HCT116 (cell line): ENCODE measurements around the gene CREBBP. TPM values are rescaled to one million over a fixed set of nuclear protein-coding genes. Genes with fewer than 3 reads are reported as not detected.

Experiments
- ATAC-seq: fragments of 200-7000 bp; cut with Tn5 transposase; 2 replicates; pipeline ENCODE4 v1.9.1; 2020; ENCODE audit warnings: mild to moderate bottlenecking, moderate library complexity
- BruUV-seq: library from RNA; stranded (reverse); fragments of 400-500 nt; replicated peaks from 2 replicates; lab custom pipeline; 2021; lab: Mats Ljungman, UMichigan
- CTCF ChIA-PET: fragments of 300-600 bp; sonication (Branson Sonifier 250); formaldehyde crosslinking; loops from one replicate; lab custom pipeline; 2021; ENCODE audit warnings: antibody characterized with exemption; lab: Charles Lee
- POLR2A ChIA-PET: fragments of 300-600, 350-600 bp; sonication (Branson Sonifier 250); formaldehyde crosslinking; loops from one replicate; lab custom pipeline; 2021; ENCODE audit warnings: antibody characterized with exemption; lab: Charles Lee
- RAD21 ChIA-PET, 2 experiments: fragments of 300-600 bp; sonication (Branson Sonifier 250); formaldehyde crosslinking; loops; one replicate each; lab custom pipeline; 2023; ENCODE audit warnings: low total read pairs in 2 of 2; ENCODE audit not compliant: uncharacterized antibody in 2 of 2, unreplicated experiment in 2 of 2, low non-redundant PET in 1 of 2; lab: Charles Lee
- DNase-seq: peaks from one replicate; pipeline ENCODE4 v3.0.0-alpha.2; 2010; ENCODE audit warnings: low read depth, low spot score
- H2AFZ ChIP-seq: fragments of 200-600 bp; shearing (Covaris generic), sonication (generic); 2 replicates; pipeline ENCODE4 v1.6.1; 2017; ENCODE audit warnings: low read depth, mixed run types, mixed read lengths, antibody characterized with exemption, low read length; ENCODE audit not compliant: poor library complexity, severe bottlenecking
- H3K27ac ChIP-seq: 2 replicates; pipeline ENCODE4 v1.5.1; 2012; ENCODE audit warnings: low read depth, low read length
- H3K27me3 ChIP-seq: fragments of 200-600 bp; sonication (generic); 2 replicates; pipeline ENCODE4 v1.6.1; 2016; ENCODE audit warnings: mixed run types, low read length, mixed read lengths; ENCODE audit not compliant: insufficient read depth
- H3K36me3 ChIP-seq, 2 experiments: fragments of 200-500 bp in 1 of 2; fragments of 200-600 bp in 1 of 2; sonication (Bioruptor generic) in 1 of 2; sonication (generic) in 1 of 2; 2 replicates each; pipeline versions ENCODE4 v1.5.1 to v1.6.1; 2014 to 2016; ENCODE audit warnings: low read length in 2 of 2, inconsistent platforms in 1 of 2, mixed read lengths in 1 of 2, mixed run types in 1 of 2; ENCODE audit not compliant: insufficient read depth in 2 of 2, control insufficient read depth in 1 of 2
- H3K4me1 ChIP-seq, 2 experiments: fragments of 200-600 bp in 1 of 2; sonication (generic) in 1 of 2; 2 replicates each; pipeline versions ENCODE4 v1.5.1 to v1.6.1; 2012 to 2017; ENCODE audit warnings: low read length in 2 of 2, inconsistent platforms in 1 of 2, mild to moderate bottlenecking in 1 of 2, mixed read lengths in 1 of 2, mixed run types in 1 of 2, moderate library complexity in 1 of 2; ENCODE audit not compliant: insufficient read depth in 2 of 2, control insufficient read depth in 1 of 2
- H3K4me2 ChIP-seq: fragments of 200-600 bp; sonication (generic); 2 replicates; pipeline ENCODE4 v1.6.1; 2017; ENCODE audit warnings: mixed run types, low read length, mixed read lengths
- H3K4me3 ChIP-seq, 2 experiments: fragments of 200-600 bp in 1 of 2; sonication (generic) in 1 of 2; replicated peaks in 1 of 2; 2 replicates each; pipeline ENCODE4 v1.5.1; 2011 to 2016; ENCODE audit warnings: low read length in 2 of 2, control low read depth in 1 of 2, low read depth in 1 of 2, mild to moderate bottlenecking in 1 of 2, mixed read lengths in 1 of 2, mixed run types in 1 of 2
- H3K79me2 ChIP-seq: fragments of 200-600 bp; sonication (generic); 2 replicates; pipeline ENCODE4 v1.6.1; 2017; ENCODE audit warnings: mild to moderate bottlenecking, mixed run types, low read length, moderate library complexity, mixed read lengths; ENCODE audit not compliant: insufficient read depth
- H3K9ac ChIP-seq: fragments of 200-600 bp; sonication (generic); 2 replicates; pipeline ENCODE4 v1.6.1; 2016; ENCODE audit warnings: low read length, mixed read lengths
- H3K9me2 ChIP-seq: fragments of 200-600 bp; sonication (generic), shearing (Covaris generic); 2 replicates; pipeline ENCODE4 v1.6.1; 2017; ENCODE audit warnings: mixed run types, mild to moderate bottlenecking, moderate library complexity; ENCODE audit not compliant: insufficient read depth
- H3K9me3 ChIP-seq, 2 experiments: fragments of 200-500 bp in 1 of 2; fragments of 200-600 bp in 1 of 2; sonication (Bioruptor generic) in 1 of 2; sonication (generic) in 1 of 2; 2 replicates each; pipeline ENCODE4 v1.6.1; 2014 to 2017; ENCODE audit warnings: low read length in 2 of 2, mixed read lengths in 2 of 2, inconsistent platforms in 1 of 2, low read depth in 1 of 2, mild to moderate bottlenecking in 1 of 2, mixed run types in 1 of 2, moderate library complexity in 1 of 2; ENCODE audit not compliant: control insufficient read depth in 1 of 2, insufficient read depth in 1 of 2
- H4K20me1 ChIP-seq: fragments of 200-600 bp; sonication (generic), shearing (Covaris generic); 2 replicates; pipeline ENCODE4 v1.6.1; 2017; ENCODE audit warnings: mixed run types, mild to moderate bottlenecking, moderate library complexity; ENCODE audit not compliant: insufficient read depth
- ATF3 ChIP-seq: IDR thresholded peaks from 2 replicates; pipeline ENCODE4 v1.6.1; 2012
- CEBPB ChIP-seq: IDR thresholded peaks from 2 replicates; pipeline ENCODE4 v1.6.1; 2012; ENCODE audit warnings: low read depth
- CTCF ChIP-seq, 3 experiments: fragments of 200-600 bp in 1 of 3; sonication (generic) in 1 of 3; IDR thresholded peaks in 2 of 3; conservative IDR thresholded peaks in 1 of 3; 2 replicates each; pipeline ENCODE4 v1.5.1; 2012 to 2017; ENCODE audit warnings: low read depth in 2 of 3, low read length in 2 of 3, antibody characterized with exemption in 1 of 3, borderline replicate concordance in 1 of 3, control low read depth in 1 of 3, mild to moderate bottlenecking in 1 of 3, mixed read lengths in 1 of 3, mixed run types in 1 of 3, moderate library complexity in 1 of 3; ENCODE audit not compliant: insufficient read depth in 1 of 3
- ELF1 ChIP-seq: IDR thresholded peaks from 2 replicates; pipeline ENCODE4 v1.6.1; 2012; ENCODE audit warnings: low read depth, borderline replicate concordance
- EZH2 ChIP-seq: fragments of 200-600 bp; sonication (generic); IDR thresholded peaks from 2 replicates; pipeline ENCODE4 v1.6.1; 2017; ENCODE audit warnings: antibody characterized with exemption, mixed run types
- EZH2phosphoT487 ChIP-seq: fragments of 200-600 bp; IDR thresholded peaks from 2 replicates; pipeline ENCODE4 v1.6.1; 2018; ENCODE audit warnings: antibody characterized with exemption, borderline replicate concordance
- FOSL1 ChIP-seq: IDR thresholded peaks from 2 replicates; pipeline ENCODE4 v1.6.1; 2012; ENCODE audit warnings: low read depth
- MAX ChIP-seq: IDR thresholded peaks from 2 replicates; pipeline ENCODE4 v1.6.1; 2012
- POLR2A ChIP-seq: IDR thresholded peaks from 2 replicates; pipeline ENCODE4 v1.7.0; 2011; ENCODE audit warnings: borderline replicate concordance; ENCODE audit not compliant: insufficient read depth, insufficient read length; ENCODE audit errors: extremely low read depth
- POLR2AphosphoS5 ChIP-seq: IDR thresholded peaks from 2 replicates; pipeline ENCODE4 v1.6.1; 2011; ENCODE audit warnings: mild to moderate bottlenecking, low read depth, low read length, moderate library complexity
- RAD21 ChIP-seq: IDR thresholded peaks from 2 replicates; pipeline ENCODE4 v1.6.1; 2012; ENCODE audit warnings: low read depth, mild to moderate bottlenecking
- REST ChIP-seq: IDR thresholded peaks from 2 replicates; pipeline ENCODE4 v1.6.1; 2012; ENCODE audit warnings: low read depth
- SIN3A ChIP-seq: IDR thresholded peaks from 2 replicates; pipeline ENCODE4 v1.6.1; 2012; ENCODE audit warnings: low read depth
- SP1 ChIP-seq: IDR thresholded peaks from 2 replicates; pipeline ENCODE4 v1.6.1; 2012; ENCODE audit warnings: low read depth
- SRF ChIP-seq: IDR thresholded peaks from 2 replicates; pipeline ENCODE4 v1.6.1; 2012; ENCODE audit warnings: low read depth
- TCF7L2 ChIP-seq: IDR thresholded peaks from 2 replicates; pipeline ENCODE4 v1.7.0; 2011; ENCODE audit warnings: borderline replicate concordance, inconsistent platforms; ENCODE audit not compliant: insufficient read depth, insufficient read length; ENCODE audit errors: extremely low read depth
- YY1 ChIP-seq: IDR thresholded peaks from 2 replicates; pipeline ENCODE4 v1.6.1; 2011; ENCODE audit warnings: low read length, low read depth, moderate library complexity, mild to moderate bottlenecking; ENCODE audit not compliant: insufficient replicate concordance; ENCODE audit errors: extremely low read depth
- ZBTB33 ChIP-seq: IDR thresholded peaks from 2 replicates; pipeline ENCODE4 v1.6.1; 2011; ENCODE audit warnings: mild to moderate bottlenecking, low read length, moderate library complexity; ENCODE audit not compliant: insufficient replicate concordance; ENCODE audit errors: extremely low read depth
- ZFX ChIP-seq: fragments of 450-650 bp; IDR thresholded peaks from 2 replicates; pipeline ENCODE4 v1.6.1; 2017
- ZNF274 ChIP-seq: fragments of 200-500 bp; sonication (Bioruptor generic); IDR thresholded peaks from 2 replicates; pipeline ENCODE4 v1.6.1; 2014; ENCODE audit warnings: mild to moderate bottlenecking, low read depth, low read length, inconsistent platforms
- intact Hi-C: fragments of 100-400 bp; cut with micrococcal nuclease; formaldehyde crosslinking; loops from 2 replicates; pipeline ENCODE4 v1.10.0; 2022
- total RNA-seq: library from RNA; stranded (reverse); gene quantifications from one replicate; pipeline ENCODE4 v1.2.1, GENCODE V29; 2021; ENCODE audit not compliant: unreplicated experiment

The CREBBP gene
- total RNA-seq, 1 experiment from 2014 or later, result 42.7 TPM

GRCh38 chr16:3825940-3826339, 54.6 kb downstream of the CREBBP start:
- Histone ChIP-seq H3K4me1 (peaks cover under 1 to 3% of the 10 kb centered on the region in 2 experiments; a peak in 2 of 4 replicates), H3K79me2 (peaks cover 100% of the 10 kb centered on the region), H4K20me1 (peaks cover 6% of the 10 kb centered on the region; the same call in 1 of the 2 replicates), H3K27ac (no peak overlapping the region), H3K9ac (no peak overlapping the region), H3K9me3 (no peaks in the 10 kb centered on the region), H2AFZ (no peak overlapping the region), H3K27me3 (no peaks in the 10 kb centered on the region), H3K4me3 (no peak overlapping the region), H3K9me2 (no peaks in the 10 kb centered on the region), H3K36me3 (no peaks in the 10 kb centered on the region), H3K4me2 (no peak overlapping the region)
- BruUV-seq, result no TSS peak
- intact Hi-C loops, result no loop called here
- TF ChIP-seq REST, result no peak
- TF ChIP-seq POLR2AphosphoS5, result no peak
- TF ChIP-seq POLR2A, result no peak
- no peak for TF ChIP-seq SRF
- TF ChIP-seq YY1, result no peak
- TF ChIP-seq CEBPB, result no peak
- no peak for TF ChIP-seq ZFX
- TF ChIP-seq EZH2, result no peak
- no peak for TF ChIP-seq FOSL1
- TF ChIP-seq EZH2phosphoT487, result no peak
- no peak for TF ChIP-seq SP1
- no peak for TF ChIP-seq MAX
- TF ChIP-seq RAD21, result no peak
- no peak for TF ChIP-seq ELF1
- no peak for TF ChIP-seq CTCF (IDR thresholded peaks at IDR 0.05 in 2 of 3, conservative IDR thresholded peaks at IDR 0.05 in 1 of 3; ENCODE audit: borderline replicate concordance in 1 of 3, insufficient read depth in 1 of 3, low read depth in 2 of 3, low read length in 2 of 3)
- TF ChIP-seq SIN3A, result no peak
- TF ChIP-seq ZNF274, result no peak
- no peak for TF ChIP-seq ZBTB33
- TF ChIP-seq TCF7L2, result no peak
- TF ChIP-seq ATF3, result no peak
- ChIA-PET POLR2A (no interaction called here), RAD21 (no interaction called here), CTCF (no interaction called here)
- no peak for DNase-seq
- ATAC-seq, result no peak
